OCI-LY1 (cell line): Measurements from ENCODE around the gene CIBAR2.

ENCODE experiments used
- EZH2 ChIP-seq: fragments of 200-600 bp; sonication (generic), shearing (Covaris generic); IDR thresholded peaks from 2 replicates; pipeline ENCODE4 v1.8.0; 2017; ENCODE audit warnings: borderline replicate concordance, mixed run types, mild to moderate bottlenecking, antibody characterized with exemption, low read length, moderate library complexity, mixed read lengths
- TF ChIP-seq, protein P1 (sequence below): fragments of 200-600 bp; sonication (generic), shearing (Covaris generic); IDR thresholded peaks from 2 replicates; pipeline ENCODE4 v1.5.1; 2017; ENCODE audit warnings: mild to moderate bottlenecking, antibody characterized with exemption, low read length, moderate library complexity, mixed read lengths

DNA sequence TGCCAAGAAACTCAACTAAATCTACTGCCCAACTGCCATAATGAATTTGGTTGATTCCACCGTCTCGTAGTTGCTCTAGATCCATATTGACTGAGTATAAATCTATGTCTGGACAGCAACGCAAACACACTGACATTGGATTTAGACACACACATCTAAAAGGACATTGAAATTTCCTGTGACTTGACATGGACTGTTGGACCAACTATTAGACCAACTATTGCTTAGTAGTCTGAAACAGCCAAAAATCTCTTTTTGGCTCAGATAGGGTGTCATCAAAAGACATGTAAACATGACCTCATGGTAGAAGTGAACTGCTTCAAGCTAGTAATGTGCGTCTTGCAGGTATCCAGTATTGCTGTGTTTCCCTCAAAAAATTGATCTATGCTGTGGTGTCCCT lies 53.4 kb downstream of the CIBAR2 start:
- TF ChIP-seq, protein P1, sequence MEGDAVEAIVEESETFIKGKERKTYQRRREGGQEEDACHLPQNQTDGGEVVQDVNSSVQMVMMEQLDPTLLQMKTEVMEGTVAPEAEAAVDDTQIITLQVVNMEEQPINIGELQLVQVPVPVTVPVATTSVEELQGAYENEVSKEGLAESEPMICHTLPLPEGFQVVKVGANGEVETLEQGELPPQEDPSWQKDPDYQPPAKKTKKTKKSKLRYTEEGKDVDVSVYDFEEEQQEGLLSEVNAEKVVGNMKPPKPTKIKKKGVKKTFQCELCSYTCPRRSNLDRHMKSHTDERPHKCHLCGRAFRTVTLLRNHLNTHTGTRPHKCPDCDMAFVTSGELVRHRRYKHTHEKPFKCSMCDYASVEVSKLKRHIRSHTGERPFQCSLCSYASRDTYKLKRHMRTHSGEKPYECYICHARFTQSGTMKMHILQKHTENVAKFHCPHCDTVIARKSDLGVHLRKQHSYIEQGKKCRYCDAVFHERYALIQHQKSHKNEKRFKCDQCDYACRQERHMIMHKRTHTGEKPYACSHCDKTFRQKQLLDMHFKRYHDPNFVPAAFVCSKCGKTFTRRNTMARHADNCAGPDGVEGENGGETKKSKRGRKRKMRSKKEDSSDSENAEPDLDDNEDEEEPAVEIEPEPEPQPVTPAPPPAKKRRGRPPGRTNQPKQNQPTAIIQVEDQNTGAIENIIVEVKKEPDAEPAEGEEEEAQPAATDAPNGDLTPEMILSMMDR, result no peak
- TF ChIP-seq EZH2, result no peak
